GM12878 (cell line): ENCODE data around the gene SATB1. TPM values are rescaled to one million over a fixed set of nuclear protein-coding genes. Genes with fewer than 3 reads are reported as not detected.

Experiments
- ATAC-seq: fragments of 200-7000 bp; cut with Tn5 transposase; 3 replicates; pipeline ENCODE4 v1.9.1; 2020; ENCODE audit warnings: mild to moderate bottlenecking, moderate library complexity
- BruUV-seq: library from RNA; stranded (reverse); fragments of 400-500 nt; replicated peaks from 2 replicates; lab custom pipeline; 2021; lab: Mats Ljungman, UMichigan
- CTCF ChIA-PET: fragments of 300-600 bp; sonication (Branson Sonifier 250); formaldehyde crosslinking; extraction: SDS; loops from one replicate; lab custom pipeline; 2021; ENCODE audit warnings: inconsistent platforms; lab: Yijun Ruan, JAX
- POLR2A ChIA-PET: fragments of 350-600 bp; formaldehyde crosslinking; extraction: SDS; loops from one replicate; lab custom pipeline; 2021; ENCODE audit warnings: inconsistent platforms; lab: Charles Lee
- RAD21 ChIA-PET: fragments of 300-600 bp; sonication (Branson Sonifier 250); formaldehyde crosslinking; loops from one replicate; lab custom pipeline; 2023; ENCODE audit warnings: antibody characterized with exemption; ENCODE audit not compliant: unreplicated experiment; lab: Charles Lee
- SMC1A ChIA-PET: fragments of 300-600 bp; sonication (Branson Sonifier 250); formaldehyde crosslinking; loops from one replicate; lab custom pipeline; 2023; ENCODE audit not compliant: unreplicated experiment, uncharacterized antibody; lab: Charles Lee
- DNase-seq: peaks from one replicate; pipeline ENCODE4 v3.0.0-alpha.2; 2011; ENCODE audit warnings: low read depth, low spot score
- FAIRE-seq: peaks from 3 replicates; lab custom pipeline; 2011; peaks lifted over from hg19 to GRCh38; lab: Jason Lieb, UNC
- H2AFZ ChIP-seq: 2 replicates; pipeline ENCODE4 v1.6.0; 2011; ENCODE audit warnings: low read depth, low read length, control low read depth; ENCODE audit not compliant: control insufficient read depth
- H3K27ac ChIP-seq: 2 replicates; pipeline ENCODE4 v1.5.1; 2011; ENCODE audit warnings: control low read depth; ENCODE audit not compliant: control insufficient read depth, insufficient read depth
- H3K27me3 ChIP-seq, 2 experiments: replicated peaks in 1 of 2; 2 replicates each; pipeline versions ENCODE4 v1.6.0 to v1.6.1; 2011; ENCODE audit warnings: low read length in 1 of 2; ENCODE audit not compliant: control insufficient read depth in 2 of 2, insufficient read depth in 2 of 2
- H3K36me3 ChIP-seq, 2 experiments: 2 replicates each; pipeline ENCODE4 v1.5.1; 2011; ENCODE audit warnings: low read length in 1 of 2; ENCODE audit not compliant: control insufficient read depth in 2 of 2, insufficient read depth in 2 of 2
- H3K4me1 ChIP-seq: 2 replicates; pipeline ENCODE4 v1.6.1; 2011; ENCODE audit warnings: mild to moderate bottlenecking, low read length, moderate library complexity, mixed read lengths; ENCODE audit not compliant: control insufficient read depth, insufficient read depth
- H3K4me2 ChIP-seq: 2 replicates; pipeline ENCODE4 v1.6.0; 2011; ENCODE audit warnings: control low read depth; ENCODE audit not compliant: control insufficient read depth, insufficient read depth
- H3K4me3 ChIP-seq: fragments of 200-600 bp; sonication (generic); 2 replicates; pipeline ENCODE4 v1.5.1; 2016
- H3K79me2 ChIP-seq: 2 replicates; pipeline ENCODE4 v1.6.0; 2011; ENCODE audit warnings: low read length; ENCODE audit not compliant: control insufficient read depth, insufficient read depth
- H3K9ac ChIP-seq: 2 replicates; pipeline ENCODE4 v1.8.0; 2011; ENCODE audit warnings: low read length, control low read depth, mixed read lengths; ENCODE audit not compliant: control insufficient read depth, insufficient read depth
- H3K9me3 ChIP-seq: replicated peaks from 3 replicates; pipeline ENCODE4 v1.5.1; 2011; ENCODE audit warnings: mild to moderate bottlenecking, low read length; ENCODE audit not compliant: control insufficient read depth, insufficient read depth
- H4K20me1 ChIP-seq: 2 replicates; pipeline ENCODE4 v1.6.0; 2011; ENCODE audit not compliant: control insufficient read depth, insufficient read depth
- CBX5 ChIP-seq: sonication (generic); IDR thresholded peaks from 2 replicates; pipeline ENCODE4 v1.6.1; 2016; ENCODE audit warnings: low read depth, moderate library complexity, mild to moderate bottlenecking, inconsistent platforms
- HDAC6 ChIP-seq: fragments of 200-600 bp; sonication (generic); IDR thresholded peaks from one replicate; pipeline ENCODE4 v1.8.0; 2017; ENCODE audit warnings: antibody characterized with exemption; ENCODE audit not compliant: unreplicated experiment
- IRF4 ChIP-seq: IDR thresholded peaks from 2 replicates; pipeline ENCODE4 v1.6.1; 2011; ENCODE audit warnings: low read depth, low read length
- MTA3 ChIP-seq: IDR thresholded peaks from 2 replicates; pipeline ENCODE4 v1.6.1; 2012; ENCODE audit warnings: low read length, inconsistent platforms, borderline replicate concordance
- PAX5 ChIP-seq: IDR thresholded peaks from 2 replicates; pipeline ENCODE4 v1.6.1; 2011; ENCODE audit warnings: low read depth, low read length, borderline replicate concordance
- RAD21 ChIP-seq: IDR thresholded peaks from 2 replicates; pipeline ENCODE4 v1.6.1; 2011; ENCODE audit warnings: mild to moderate bottlenecking, low read depth, low read length, moderate library complexity; ENCODE audit not compliant: insufficient read depth
- ZNF274 ChIP-seq: IDR thresholded peaks from one replicate; pipeline ENCODE4 v1.8.0; 2011; ENCODE audit not compliant: insufficient read length, insufficient read depth
- ZSCAN29 ChIP-seq: fragments of 450-650 bp; IDR thresholded peaks from 2 replicates; pipeline ENCODE4 v1.6.1; 2017; ENCODE audit warnings: mild to moderate bottlenecking, moderate library complexity
- WGBS: methylation state at CpG from one replicate; pipeline ENCODE4 v1.1.6; 2016; ENCODE audit warnings: low lambda C conversion rate; ENCODE audit not compliant: insufficient replicate concordance, insufficient coverage; ENCODE audit errors: missing lambda C conversion rate; 5-methylcytosine and 5-hydroxymethylcytosine counted together
- in situ Hi-C: fragments of 300-500 bp; cut with MboI; formaldehyde crosslinking; loops from 9 replicates; pipeline ENCODE4 v1.14.3; 2018; ENCODE audit warnings: mixed read lengths
- intact Hi-C: fragments of 100-400 bp; cut with micrococcal nuclease; formaldehyde crosslinking; loops from one replicate; pipeline ENCODE4 v1.14.2; 2022; ENCODE audit not compliant: unreplicated experiment
- polyA plus RNA-seq, 11 experiments: library from polyadenylated mRNA; depleted of rRNA in 4 of 11; unstranded in 6 of 11; stranded (reverse) in 5 of 11; fragments of >200 nt; fragmentation: Nextera tagmentation in 4 of 11; fragmentation: Illumina TruSeq in 1 of 11; extraction: Ambion mirVana in 4 of 11; extraction: Trizol in 1 of 11; gene quantifications; 1 replicate in 1 of 11; 2 replicates in 10 of 11; pipeline versions ENCODE4 v1.2.1 to v1.2.3, GENCODE V29; 2011 to 2016; ENCODE audit warnings: inconsistent platforms in 2 of 11, missing spikeins in 2 of 11, low read depth in 1 of 11
- total RNA-seq, 4 experiments: library from RNA; depleted of rRNA in 3 of 4; stranded (reverse); fragments of >200 nt in 3 of 4; fragmentation: Illumina TruSeq in 1 of 4; extraction: Trizol in 1 of 4; gene quantifications; 2 replicates each; pipeline versions ENCODE4 v1.2.1 to v1.2.3, GENCODE V29; 2013 to 2021
- TF ChIP-seq, protein P1 (sequence below): IDR thresholded peaks from 2 replicates; pipeline ENCODE4 v1.6.1; 2012; ENCODE audit warnings: low read depth, low read length, improper control_type of control experiment
- TF ChIP-seq, protein P2 (sequence below): fragments of 450-650 bp; IDR thresholded peaks from 2 replicates; pipeline ENCODE4 v1.6.1; 2017; ENCODE audit warnings: borderline replicate concordance
- TF ChIP-seq, protein P3 (sequence below): fragments of 450-650 bp; IDR thresholded peaks from 2 replicates; pipeline ENCODE4 v1.6.1; 2017; ENCODE audit warnings: mild to moderate bottlenecking, moderate library complexity
- TF ChIP-seq, protein P4 (sequence below): IDR thresholded peaks from 2 replicates; pipeline ENCODE4 v1.6.1; 2012; ENCODE audit warnings: improper control_type of control experiment, low read depth, low read length; ENCODE audit not compliant: insufficient replicate concordance
- TF ChIP-seq, protein P5 (sequence below): IDR thresholded peaks from 2 replicates; pipeline ENCODE4 v1.6.1; 2012; ENCODE audit warnings: low read depth, low read length, improper control_type of control experiment

SATB1 gene
- total and polyA plus RNA-seq, 10 of the 15 experiments (the other 5 are each of a cell fraction or from before 2014, with no cell fraction given), result 0.01 to 0.72 (median 0.07) TPM; not detected in 4

DNA sequence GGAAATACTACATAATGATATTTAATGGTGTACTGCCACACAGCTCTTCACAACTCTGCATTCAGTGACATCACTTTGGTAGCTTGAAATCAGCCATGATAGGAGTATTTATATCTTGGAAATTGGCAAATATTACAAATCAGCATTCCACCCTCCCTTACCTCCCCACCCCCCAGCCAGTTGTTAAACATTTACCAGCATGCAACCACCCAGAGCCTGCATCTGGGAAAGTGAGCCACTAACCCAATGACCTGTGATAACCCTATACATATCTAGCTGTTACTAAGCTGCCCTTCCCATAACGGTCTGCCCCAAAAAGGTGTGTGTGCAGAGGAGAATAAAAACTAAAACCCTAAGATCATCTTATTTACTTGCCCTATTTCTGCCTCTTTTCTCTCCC is 44.6 kb upstream of the SATB1 start:
- H3K4me3 ChIP-seq, result no peak overlapping the region
- no peak for DNase-seq
- TF ChIP-seq, protein P1, sequence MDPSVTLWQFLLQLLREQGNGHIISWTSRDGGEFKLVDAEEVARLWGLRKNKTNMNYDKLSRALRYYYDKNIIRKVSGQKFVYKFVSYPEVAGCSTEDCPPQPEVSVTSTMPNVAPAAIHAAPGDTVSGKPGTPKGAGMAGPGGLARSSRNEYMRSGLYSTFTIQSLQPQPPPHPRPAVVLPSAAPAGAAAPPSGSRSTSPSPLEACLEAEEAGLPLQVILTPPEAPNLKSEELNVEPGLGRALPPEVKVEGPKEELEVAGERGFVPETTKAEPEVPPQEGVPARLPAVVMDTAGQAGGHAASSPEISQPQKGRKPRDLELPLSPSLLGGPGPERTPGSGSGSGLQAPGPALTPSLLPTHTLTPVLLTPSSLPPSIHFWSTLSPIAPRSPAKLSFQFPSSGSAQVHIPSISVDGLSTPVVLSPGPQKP, result no peak
- TF ChIP-seq IRF4, result no peak
- no peak for TF ChIP-seq CBX5
- TF ChIP-seq, protein P2, sequence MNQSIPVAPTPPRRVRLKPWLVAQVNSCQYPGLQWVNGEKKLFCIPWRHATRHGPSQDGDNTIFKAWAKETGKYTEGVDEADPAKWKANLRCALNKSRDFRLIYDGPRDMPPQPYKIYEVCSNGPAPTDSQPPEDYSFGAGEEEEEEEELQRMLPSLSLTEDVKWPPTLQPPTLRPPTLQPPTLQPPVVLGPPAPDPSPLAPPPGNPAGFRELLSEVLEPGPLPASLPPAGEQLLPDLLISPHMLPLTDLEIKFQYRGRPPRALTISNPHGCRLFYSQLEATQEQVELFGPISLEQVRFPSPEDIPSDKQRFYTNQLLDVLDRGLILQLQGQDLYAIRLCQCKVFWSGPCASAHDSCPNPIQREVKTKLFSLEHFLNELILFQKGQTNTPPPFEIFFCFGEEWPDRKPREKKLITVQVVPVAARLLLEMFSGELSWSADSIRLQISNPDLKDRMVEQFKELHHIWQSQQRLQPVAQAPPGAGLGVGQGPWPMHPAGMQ, result no peak
- TF ChIP-seq, protein P3, sequence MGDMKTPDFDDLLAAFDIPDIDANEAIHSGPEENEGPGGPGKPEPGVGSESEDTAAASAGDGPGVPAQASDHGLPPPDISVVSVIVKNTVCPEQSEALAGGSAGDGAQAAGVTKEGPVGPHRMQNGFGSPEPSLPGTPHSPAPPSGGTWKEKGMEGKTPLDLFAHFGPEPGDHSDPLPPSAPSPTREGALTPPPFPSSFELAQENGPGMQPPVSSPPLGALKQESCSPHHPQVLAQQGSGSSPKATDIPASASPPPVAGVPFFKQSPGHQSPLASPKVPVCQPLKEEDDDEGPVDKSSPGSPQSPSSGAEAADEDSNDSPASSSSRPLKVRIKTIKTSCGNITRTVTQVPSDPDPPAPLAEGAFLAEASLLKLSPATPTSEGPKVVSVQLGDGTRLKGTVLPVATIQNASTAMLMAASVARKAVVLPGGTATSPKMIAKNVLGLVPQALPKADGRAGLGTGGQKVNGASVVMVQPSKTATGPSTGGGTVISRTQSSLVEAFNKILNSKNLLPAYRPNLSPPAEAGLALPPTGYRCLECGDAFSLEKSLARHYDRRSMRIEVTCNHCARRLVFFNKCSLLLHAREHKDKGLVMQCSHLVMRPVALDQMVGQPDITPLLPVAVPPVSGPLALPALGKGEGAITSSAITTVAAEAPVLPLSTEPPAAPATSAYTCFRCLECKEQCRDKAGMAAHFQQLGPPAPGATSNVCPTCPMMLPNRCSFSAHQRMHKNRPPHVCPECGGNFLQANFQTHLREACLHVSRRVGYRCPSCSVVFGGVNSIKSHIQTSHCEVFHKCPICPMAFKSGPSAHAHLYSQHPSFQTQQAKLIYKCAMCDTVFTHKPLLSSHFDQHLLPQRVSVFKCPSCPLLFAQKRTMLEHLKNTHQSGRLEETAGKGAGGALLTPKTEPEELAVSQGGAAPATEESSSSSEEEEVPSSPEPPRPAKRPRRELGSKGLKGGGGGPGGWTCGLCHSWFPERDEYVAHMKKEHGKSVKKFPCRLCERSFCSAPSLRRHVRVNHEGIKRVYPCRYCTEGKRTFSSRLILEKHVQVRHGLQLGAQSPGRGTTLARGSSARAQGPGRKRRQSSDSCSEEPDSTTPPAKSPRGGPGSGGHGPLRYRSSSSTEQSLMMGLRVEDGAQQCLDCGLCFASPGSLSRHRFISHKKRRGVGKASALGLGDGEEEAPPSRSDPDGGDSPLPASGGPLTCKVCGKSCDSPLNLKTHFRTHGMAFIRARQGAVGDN, result no peak
- no peak for TF ChIP-seq MTA3
- TF ChIP-seq PAX5, result no peak
- no peak for TF ChIP-seq RAD21
- no peak for TF ChIP-seq ZNF274
- TF ChIP-seq, protein P4, sequence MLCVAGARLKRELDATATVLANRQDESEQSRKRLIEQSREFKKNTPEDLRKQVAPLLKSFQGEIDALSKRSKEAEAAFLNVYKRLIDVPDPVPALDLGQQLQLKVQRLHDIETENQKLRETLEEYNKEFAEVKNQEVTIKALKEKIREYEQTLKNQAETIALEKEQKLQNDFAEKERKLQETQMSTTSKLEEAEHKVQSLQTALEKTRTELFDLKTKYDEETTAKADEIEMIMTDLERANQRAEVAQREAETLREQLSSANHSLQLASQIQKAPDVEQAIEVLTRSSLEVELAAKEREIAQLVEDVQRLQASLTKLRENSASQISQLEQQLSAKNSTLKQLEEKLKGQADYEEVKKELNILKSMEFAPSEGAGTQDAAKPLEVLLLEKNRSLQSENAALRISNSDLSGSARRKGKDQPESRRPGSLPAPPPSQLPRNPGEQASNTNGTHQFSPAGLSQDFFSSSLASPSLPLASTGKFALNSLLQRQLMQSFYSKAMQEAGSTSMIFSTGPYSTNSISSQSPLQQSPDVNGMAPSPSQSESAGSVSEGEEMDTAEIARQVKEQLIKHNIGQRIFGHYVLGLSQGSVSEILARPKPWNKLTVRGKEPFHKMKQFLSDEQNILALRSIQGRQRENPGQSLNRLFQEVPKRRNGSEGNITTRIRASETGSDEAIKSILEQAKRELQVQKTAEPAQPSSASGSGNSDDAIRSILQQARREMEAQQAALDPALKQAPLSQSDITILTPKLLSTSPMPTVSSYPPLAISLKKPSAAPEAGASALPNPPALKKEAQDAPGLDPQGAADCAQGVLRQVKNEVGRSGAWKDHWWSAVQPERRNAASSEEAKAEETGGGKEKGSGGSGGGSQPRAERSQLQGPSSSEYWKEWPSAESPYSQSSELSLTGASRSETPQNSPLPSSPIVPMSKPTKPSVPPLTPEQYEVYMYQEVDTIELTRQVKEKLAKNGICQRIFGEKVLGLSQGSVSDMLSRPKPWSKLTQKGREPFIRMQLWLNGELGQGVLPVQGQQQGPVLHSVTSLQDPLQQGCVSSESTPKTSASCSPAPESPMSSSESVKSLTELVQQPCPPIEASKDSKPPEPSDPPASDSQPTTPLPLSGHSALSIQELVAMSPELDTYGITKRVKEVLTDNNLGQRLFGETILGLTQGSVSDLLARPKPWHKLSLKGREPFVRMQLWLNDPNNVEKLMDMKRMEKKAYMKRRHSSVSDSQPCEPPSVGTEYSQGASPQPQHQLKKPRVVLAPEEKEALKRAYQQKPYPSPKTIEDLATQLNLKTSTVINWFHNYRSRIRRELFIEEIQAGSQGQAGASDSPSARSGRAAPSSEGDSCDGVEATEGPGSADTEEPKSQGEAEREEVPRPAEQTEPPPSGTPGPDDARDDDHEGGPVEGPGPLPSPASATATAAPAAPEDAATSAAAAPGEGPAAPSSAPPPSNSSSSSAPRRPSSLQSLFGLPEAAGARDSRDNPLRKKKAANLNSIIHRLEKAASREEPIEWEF, result no peak
- no peak for TF ChIP-seq HDAC6
- TF ChIP-seq ZSCAN29, result no peak
- TF ChIP-seq, protein P5, sequence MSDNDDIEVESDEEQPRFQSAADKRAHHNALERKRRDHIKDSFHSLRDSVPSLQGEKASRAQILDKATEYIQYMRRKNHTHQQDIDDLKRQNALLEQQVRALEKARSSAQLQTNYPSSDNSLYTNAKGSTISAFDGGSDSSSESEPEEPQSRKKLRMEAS, result no peak

More for the DNA sequence above, 44.6 kb upstream of the SATB1 start:
- FAIRE-seq, result no peak
- ChIA-PET SMC1A (no interaction called here), RAD21 (no interaction called here), CTCF (no interaction called here), POLR2A (no interaction called here)
- BruUV-seq, result no TSS peak
- intact Hi-C loops (no loop called here), in situ Hi-C loops (no loop called here)
- no peaks in the 10 kb centered on the region for H4K20me1 ChIP-seq
- no peak overlapping the region for H2AFZ ChIP-seq
- H3K9me3 ChIP-seq, result no peaks in the 10 kb centered on the region
- H3K4me1 ChIP-seq, result no peaks in the 10 kb centered on the region
- H3K27me3 ChIP-seq, result no peaks in the 10 kb centered on the region
- no peak overlapping the region for H3K9ac ChIP-seq
- no peaks in the 10 kb centered on the region for H3K36me3 ChIP-seq
- no peak overlapping the region for H3K27ac ChIP-seq
- H3K4me2 ChIP-seq, result no peak overlapping the region
- ATAC-seq, result no peak
- H3K79me2 ChIP-seq, result no peaks in the 10 kb centered on the region
- WGBS, result 0% methylated on average over 1 of the region's 1 CpG
